Measurements from ENCODE around the gene HTRA3. TPM values are rescaled to one million over a fixed set of nuclear protein-coding genes. Genes with fewer than 3 reads are reported as not detected.
A peak's percentile ranks its signal among the peaks of the same experiment; 100 is the strongest.

HTRA3 gene
- total RNA-seq, 1 donor from 2014 or later: 131 TPM

DNA sequence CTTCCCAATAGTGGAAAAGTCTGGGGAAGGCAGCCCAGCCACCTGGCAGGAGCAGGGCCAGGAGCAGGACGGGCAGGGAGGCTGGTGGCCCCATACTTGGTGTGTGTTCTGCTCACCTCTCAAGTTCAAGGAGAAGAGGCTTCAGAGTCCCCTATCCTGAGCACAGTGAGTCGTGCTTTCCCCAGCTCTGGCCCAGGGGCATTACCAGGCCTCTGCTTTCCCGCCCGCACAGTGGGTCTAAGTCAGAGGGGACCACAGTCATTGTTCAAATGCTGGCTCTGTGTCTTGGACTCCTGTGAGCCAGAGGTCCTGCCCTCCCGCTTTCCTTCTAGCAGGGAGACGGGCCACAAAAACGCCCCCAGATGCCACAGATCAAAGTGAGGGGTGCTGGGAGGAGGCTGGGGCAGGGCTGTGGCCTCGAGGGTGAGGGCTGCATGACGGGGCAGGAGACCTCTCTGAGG, 27.6 kb downstream of the HTRA3 start:
- no peak for ATAC-seq
- intact Hi-C loops (cut with DNase I): no loop called here
- DNase-seq (ENCODE audit: missing footprints): no peak

DNA sequence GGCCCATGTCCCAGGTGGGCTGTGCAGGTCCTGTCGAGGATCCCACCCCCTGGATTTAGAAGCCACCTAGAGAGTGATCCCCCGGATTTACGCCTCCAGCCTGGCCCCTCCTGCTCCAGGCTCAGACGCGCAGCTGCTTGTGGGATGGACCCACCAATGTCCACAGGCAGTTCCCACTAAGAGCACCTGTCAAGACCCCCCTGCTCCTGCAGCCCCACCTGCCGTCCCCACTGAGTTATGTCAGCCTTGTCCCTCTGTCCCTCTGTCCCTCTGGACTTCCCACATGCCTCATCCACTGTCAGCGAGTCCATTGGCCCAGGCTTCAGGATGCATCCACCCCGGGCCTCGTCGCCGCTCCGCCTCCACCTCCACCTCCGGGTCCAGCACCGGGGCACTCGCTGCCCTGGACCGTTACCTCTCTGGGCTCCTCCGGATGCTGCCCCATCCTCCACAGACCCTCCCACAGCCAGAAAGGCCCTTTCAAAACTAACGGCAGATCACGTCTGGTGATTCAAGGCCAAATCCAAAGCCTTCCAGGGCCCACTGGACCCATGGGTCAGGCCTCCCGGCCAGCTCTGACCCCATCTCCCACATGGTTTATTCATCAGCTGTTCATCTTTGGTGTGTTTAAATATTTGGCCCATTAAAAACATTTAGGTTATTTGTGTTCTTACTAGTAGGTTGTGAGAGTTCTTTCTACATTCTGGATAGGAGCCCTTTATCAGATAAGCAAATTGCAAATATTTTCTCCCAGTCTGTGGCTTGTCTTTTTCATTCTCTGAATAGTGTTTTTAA, 28.3 kb downstream of the HTRA3 start:
- no peak for DNase-seq (ENCODE audit: missing footprints)
- intact Hi-C loops (cut with DNase I): no loop called here
- ATAC-seq: peak; percentile 18

DNA sequence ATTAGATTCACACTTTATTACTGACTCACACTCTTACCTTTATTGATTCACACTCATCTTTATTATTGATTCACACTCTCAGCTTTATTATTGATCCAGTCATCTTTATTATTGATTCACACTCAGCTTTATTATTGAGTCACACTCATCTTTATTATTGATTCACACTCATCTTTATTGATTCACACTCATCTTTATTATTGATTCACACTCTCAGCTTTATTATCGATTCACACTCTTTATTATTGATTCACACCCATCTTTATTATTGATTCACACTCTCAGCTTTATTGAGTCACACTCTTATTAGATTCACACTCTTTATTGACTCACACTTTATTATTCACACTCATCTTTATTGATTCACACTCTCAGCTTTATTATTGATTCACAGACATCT, 31.3 kb downstream of the HTRA3 start:
- intact Hi-C loops (cut with DNase I): no loop called here
- no peak for ATAC-seq
- no peak for DNase-seq (ENCODE audit: missing footprints)

DNA sequence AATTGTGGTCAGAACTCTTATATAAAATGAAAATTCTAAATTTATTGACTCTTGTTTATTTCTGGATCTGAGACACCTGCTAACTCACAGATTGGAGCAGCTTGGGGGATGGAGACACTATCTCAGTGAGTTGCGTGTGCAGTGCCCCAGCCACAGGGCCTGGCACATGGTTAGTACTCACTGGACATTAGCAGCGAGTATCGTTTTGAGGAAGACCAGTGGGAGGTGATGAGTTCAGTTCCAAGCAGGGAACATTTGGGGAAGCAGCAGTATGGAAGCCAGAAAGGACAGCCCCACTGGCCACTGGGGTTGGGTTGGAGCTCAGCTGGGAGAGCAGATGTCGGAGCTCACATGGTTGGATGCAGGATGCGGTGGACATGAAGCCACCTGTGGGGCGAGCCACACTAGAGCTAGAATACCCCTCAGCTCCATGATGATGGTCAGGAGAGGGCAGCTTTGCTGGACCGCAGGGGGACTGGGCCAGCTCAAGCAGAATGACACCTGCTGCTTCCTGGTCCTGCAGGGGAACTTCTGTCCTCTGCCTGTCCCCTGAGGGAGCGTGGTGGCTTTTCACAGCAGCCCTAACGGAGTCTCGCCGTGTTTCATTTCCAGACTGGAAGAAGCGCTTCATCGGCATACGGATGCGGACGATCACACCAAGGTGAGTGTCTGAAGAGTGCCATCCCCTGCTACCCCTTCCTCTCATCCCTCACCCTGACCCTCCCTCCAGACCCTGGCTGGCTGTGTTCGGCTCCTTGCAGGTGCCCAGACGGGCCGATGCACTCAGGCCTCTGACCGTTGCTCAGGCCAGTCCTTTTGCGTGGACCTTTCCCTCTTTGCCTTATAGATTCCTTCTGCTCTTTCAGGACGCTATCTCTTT, 32.5 kb downstream of the HTRA3 start:
- no peak for ATAC-seq
- intact Hi-C loops (cut with DNase I): no loop called here
- DNase-seq (ENCODE audit: missing footprints): no peak

DNA sequence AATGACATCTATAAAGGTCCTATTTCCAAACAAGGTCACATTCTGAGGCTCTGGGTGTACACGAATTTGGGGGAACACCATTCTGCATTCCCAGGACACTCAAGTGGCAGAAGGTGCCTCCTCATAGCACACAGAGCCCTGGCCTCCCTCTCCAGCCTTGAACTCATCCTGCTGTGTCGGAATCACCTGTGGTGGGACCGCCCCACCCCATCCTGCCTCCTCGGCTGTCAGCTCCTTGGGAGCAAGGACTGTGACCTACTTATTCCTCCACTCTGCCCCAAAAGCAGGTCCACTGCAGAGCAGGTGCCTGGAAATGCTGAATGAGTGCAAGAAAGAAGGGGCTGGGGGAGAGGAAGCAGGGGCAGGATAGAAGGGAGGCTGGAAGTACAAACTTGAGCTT, 33.5 kb downstream of the HTRA3 start:
- intact Hi-C loops (cut with DNase I): no loop called here
- DNase-seq (ENCODE audit: missing footprints) (no peak), ATAC-seq (no peak)

DNA sequence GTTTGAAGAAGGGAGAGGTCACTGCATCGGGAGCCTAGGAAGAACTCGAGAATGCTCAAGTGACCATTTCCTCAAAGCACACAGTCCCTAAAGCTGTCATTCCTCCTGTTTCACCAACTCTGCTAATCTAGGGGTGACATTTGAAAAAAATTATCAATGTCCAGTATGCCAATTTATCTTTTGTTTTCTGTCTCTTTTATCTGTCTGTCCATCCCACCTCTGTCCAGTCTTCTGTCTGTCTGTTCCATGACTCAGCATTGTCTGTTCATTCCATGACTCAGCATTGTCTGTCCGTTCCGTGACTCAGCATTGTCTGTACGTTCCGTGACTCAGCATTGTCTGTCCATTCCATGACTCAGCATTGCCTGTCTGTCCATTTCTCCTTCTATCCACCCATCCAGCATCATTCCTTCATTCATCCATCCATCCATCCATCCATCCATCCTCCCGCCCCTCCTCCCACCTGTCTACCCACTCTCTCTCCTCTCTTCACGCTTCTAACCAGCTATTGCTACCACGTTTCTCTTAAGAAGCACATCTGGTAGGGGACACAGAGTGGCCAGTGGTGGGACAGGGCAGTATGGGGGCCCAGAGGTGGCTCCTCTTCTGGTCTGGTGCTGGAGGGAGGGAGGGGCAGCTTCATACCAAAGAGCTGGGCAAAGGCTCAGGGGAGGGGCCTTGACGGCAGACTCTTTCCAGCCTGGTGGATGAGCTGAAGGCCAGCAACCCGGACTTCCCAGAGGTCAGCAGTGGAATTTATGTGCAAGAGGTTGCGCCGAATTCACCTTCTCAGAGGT, 34.1 kb downstream of the HTRA3 start:
- DNase-seq (ENCODE audit: missing footprints): no peak
- intact Hi-C loops (cut with DNase I): no loop called here
- ATAC-seq: no peak

DNA sequence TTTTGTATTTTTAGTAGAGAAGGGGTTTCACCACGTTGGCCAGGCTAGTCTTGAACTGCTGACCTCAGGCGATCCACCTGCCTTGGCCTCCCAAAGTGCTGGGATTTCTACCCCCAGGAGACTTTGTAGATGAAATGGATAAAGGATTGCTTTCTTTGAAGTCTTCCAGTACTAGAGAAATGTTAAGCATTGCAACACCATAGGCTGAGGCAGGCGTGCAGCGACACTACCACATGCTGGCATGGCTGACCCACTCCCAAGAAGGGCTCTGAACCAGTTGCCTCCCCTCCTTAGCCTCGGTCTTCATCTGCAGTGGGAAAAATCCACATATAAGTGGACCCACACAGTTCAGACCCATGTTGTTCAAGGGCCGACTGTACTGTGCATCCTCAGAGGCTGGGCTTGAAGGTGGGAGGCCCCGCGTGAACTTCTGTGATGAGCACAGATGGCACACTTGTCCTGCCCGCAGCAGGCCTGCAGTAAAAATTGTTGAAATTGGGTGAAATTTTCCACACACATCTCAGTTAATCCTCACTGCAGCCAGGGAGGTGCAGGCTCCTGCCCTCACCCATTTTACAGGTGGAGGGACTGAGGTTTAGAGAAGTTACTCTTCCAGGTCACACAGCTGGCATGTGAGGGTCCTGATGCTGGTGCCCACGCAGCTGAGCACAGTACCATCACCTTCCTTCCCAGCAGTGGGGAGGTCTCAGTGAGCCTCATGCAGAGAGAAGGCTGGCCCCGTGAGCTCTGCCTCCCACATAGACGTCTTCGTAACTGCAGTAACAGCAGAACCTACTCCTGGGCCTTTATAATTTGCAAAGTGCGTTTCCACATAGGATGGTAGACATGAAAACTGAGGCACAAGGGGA, 35.5 kb downstream of the HTRA3 start:
- DNase-seq (ENCODE audit: missing footprints) (no peak), ATAC-seq (no peak)
- intact Hi-C loops (cut with DNase I): no loop called here

DNA sequence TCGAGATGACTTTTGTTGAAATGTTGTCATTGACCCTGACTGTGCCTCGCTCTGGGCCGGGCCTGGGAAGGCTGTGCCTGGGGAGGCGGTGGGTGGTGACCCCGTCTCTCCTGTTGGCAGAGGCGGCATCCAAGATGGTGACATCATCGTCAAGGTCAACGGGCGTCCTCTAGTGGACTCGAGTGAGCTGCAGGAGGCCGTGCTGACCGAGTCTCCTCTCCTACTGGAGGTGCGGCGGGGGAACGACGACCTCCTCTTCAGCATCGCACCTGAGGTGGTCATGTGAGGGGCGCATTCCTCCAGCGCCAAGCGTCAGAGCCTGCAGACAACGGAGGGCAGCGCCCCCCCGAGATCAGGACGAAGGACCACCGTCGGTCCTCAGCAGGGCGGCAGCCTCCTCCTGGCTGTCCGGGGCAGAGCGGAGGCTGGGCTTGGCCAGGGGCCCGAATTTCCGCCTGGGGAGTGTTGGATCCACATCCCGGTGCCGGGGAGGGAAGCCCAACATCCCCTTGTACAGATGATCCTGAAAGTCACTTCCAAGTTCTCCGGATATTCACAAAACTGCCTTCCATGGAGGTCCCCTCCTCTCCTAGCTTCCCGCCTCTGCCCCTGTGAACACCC, 36.4 kb downstream of the HTRA3 start:
- intact Hi-C loops (cut with DNase I): loop anchor here (2.0 kb wide), 1 partner anchor 31 kb away; no protein-coding TSS in a partner anchor
- no peak for DNase-seq (ENCODE audit: missing footprints)
- peak; percentile 38 for ATAC-seq

DNA sequence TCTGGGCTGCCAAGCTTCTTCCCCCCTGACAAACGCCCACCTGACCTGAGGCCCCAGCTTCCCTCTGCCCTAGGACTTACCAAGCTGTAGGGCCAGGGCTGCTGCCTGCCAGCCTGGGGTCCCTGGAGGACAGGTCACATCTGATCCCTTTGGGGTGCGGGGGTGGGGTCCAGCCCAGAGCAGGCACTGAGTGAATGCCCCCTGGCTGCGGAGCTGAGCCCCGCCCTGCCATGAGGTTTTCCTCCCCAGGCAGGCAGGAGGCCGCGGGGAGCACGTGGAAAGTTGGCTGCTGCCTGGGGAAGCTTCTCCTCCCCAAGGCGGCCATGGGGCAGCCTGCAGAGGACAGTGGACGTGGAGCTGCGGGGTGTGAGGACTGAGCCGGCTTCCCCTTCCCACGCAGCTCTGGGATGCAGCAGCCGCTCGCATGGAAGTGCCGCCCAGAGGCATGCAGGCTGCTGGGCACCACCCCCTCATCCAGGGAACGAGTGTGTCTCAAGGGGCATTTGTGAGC, 37.0 kb downstream of the HTRA3 start:
- ATAC-seq (no peak), DNase-seq (ENCODE audit: missing footprints) (no peak)
- intact Hi-C loops (cut with DNase I): loop anchor here (2.0 kb wide), 1 partner anchor 32 kb away; no protein-coding TSS in a partner anchor

DNA sequence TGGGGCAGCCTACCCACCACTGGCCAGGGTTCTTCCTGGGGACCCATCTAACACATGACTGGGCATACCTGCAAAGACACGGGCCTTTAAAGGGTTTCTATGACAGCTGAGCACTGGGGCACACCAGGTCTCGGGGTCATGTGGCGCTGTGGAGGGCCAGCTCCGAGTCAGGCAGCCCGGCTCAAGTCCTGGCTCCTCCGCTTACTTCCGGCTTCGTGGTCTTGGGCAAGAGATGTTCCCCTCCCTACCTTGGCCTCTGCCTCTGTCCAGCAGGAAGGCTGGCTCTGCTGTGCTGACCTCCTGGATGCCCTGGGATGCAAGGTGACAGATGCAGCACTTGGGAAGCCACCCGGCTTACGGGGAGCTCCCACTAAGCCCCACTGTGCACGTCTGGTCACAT, 37.6 kb downstream of the HTRA3 start:
- intact Hi-C loops (cut with DNase I): loop anchor here (2.0 kb wide), 1 partner anchor 32 kb away; no protein-coding TSS in a partner anchor
- no peak for DNase-seq (ENCODE audit: missing footprints)
- ATAC-seq: no peak

DNA sequence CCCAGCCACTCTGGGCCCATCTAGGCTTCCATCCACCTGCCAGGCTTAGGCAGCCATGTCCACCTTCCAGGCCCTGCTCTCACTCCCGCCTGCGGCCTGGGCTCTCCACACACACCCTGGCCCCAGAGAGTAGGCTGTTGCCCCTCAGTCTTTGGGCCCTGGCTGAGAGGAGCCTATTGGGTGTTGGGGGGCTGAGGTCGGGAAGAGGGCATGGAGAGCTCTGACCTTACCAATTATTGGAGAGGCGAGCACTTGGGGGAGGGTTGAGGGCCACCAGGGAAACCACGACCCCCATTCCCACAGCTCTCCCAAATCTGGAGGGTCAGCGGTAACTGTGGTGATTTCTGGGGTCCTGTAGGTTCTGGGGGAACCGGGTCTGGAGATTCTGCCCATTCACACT, 38.2 kb downstream of the HTRA3 start:
- intact Hi-C loops (cut with DNase I): loop anchor here (2.0 kb wide), 1 partner anchor 33 kb away; no protein-coding TSS in a partner anchor
- no peak for ATAC-seq
- DNase-seq (ENCODE audit: missing footprints): no peak

DNA sequence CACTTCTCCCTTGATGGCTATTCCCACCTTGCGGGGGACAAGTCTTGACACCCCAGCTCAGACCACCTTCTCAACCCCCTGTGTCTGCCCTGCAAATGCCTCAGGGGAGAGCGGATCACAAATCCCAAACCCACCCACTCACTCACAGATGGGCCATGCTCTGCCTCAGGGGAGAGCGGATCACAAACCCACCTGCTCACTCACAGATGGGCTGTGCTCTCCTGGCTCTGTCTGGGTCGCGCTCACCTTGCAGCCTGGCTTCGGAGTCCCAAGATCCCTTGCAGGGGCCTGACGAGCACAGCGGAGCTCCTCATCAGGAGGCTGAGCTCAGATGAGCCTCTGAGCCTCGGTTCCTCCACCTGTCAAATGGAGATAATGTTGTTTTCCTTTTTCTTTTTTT, 38.6 kb downstream of the HTRA3 start:
- ATAC-seq (no peak), DNase-seq (ENCODE audit: missing footprints) (no peak)
- intact Hi-C loops (cut with DNase I): no loop called here

DNA sequence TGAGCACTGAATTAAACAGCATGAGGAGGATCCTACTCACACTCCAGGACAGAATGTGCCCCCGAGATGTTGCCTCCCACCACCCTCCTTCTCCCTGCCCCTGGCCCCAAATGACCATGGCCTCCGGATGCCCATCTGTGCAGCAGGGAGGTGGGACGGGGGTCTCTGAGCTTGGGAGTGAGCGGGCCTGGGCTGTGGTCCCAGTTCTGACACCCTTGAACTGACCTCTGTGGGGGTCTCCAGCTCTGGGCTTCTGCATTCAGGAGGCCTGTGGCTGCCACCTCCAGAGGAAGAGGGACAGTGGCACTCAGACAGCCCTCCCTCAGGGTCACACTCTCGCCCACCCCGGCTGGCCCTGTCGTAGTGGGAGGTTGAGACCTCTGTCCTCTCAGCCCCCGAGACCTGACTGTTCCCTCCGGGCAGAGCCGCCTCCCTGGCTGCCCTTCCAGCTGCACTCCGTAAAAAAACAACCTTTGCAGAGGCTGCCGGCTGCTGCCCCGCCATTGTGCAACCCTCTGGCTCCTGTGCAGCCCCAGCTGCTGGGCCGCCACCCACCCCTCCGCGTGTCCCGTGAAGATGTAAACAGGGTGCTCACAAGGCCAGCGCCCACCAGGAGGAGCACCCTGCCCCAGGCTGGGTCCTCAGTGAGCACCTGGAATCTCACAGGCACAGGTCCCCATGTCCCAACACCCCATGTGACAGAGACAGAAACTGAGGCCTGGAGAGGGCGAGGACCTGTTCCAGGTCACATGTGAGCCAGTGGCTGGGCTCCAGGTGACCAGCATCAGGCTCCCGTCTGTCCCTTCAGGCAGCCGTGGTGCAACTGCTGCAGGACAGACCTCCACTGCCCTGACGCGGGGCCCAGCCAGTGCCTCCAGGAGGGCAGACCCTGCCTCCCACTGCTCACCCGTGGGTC, 39.6 kb downstream of the HTRA3 start:
- ATAC-seq: peak; percentile 74
- peak; percentile 88 for DNase-seq (ENCODE audit: missing footprints)
- intact Hi-C loops (cut with DNase I): no loop called here

DNA sequence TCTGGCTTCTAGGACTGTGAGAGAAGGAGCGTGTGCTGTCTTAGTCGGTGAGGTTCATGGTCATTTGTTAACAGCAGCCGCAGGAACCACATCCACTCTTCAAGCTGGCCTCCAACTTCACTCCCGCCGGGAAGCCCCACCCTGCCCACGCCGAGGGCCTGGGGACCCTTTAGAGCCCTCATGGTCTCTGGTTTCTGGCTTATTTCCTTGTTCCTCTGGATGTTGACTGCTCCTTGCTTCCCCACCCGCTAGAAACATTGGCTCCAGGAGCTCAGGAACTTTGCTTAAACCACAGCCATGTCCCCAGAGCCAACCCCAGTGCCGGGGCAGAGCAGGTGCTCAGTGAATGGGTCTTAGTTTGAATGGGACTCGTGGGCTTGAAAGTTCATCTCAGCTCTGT, 40.8 kb downstream of the HTRA3 start:
- DNase-seq (ENCODE audit: missing footprints) (no peak), ATAC-seq (no peak)
- intact Hi-C loops (cut with DNase I): no loop called here

DNA sequence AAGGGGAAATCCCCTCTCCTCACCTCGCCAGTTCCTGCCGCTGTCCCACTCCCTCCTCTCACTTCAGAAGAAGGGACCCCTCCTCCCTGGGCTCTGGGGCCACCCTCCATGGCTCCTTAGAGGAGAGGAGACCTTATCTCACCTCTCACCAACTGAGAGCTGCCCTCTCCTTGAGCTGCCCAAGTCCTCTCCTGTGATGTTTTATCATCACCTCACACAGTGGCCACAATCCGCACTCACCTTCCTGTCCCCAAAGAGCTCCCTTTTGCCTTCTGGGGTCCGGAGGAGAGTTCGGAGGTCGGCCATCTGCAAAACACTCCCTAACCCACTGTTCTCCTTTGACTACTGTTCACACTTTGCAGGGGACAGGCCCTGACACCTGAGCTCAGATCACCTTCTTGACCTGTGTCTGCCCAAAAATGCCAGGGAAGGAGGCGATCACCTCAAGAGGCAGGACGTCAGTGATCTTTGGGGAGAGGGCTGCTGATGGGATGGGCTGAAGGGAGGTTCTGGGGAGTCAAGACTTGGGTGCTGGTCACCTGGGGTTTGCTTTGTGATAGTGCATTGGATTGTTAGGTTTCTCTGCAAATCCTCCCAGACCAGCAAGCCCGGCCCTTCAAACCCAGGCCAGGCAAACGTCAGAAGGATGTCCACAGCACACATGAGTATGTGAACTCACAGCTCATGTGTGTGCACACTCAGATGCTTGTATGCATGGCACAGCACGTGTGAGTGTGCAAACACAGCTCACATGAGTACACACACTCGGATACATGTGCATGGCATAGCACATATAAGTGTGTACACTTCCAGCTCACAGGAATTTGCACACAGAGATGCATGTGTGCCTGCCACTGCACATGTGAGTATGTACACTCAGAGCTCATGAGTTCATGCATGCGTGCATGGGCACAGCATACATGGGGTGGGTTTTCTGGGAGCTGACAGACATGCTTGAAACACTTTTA, 41.8 kb downstream of the HTRA3 start:
- DNase-seq (ENCODE audit: missing footprints) (no peak), ATAC-seq (no peak)
- intact Hi-C loops (cut with DNase I): no loop called here
